PC-3 (cell line): ENCODE results near the gene MYMK.

Source experiments
- EZH2 ChIP-seq: fragments of 300-600 bp; sonication (generic); IDR thresholded peaks from one replicate; pipeline ENCODE4 v1.6.1; 2017; ENCODE audit warnings: antibody characterized with exemption, mild to moderate bottlenecking, low read length; ENCODE audit not compliant: unreplicated experiment
- EZH2phosphoT487 ChIP-seq: fragments of 300-600 bp; sonication (generic); IDR thresholded peaks from 2 replicates; pipeline ENCODE4 v1.6.1; 2018; ENCODE audit warnings: mild to moderate bottlenecking, antibody characterized with exemption, low read length, borderline replicate concordance
- TF ChIP-seq, protein P1 (sequence below): fragments of 300-600 bp; sonication (generic); conservative IDR thresholded peaks from 2 replicates; pipeline ENCODE4 v1.5.1; 2017; ENCODE audit warnings: antibody characterized with exemption, low read depth, mild to moderate bottlenecking, low read length

DNA sequence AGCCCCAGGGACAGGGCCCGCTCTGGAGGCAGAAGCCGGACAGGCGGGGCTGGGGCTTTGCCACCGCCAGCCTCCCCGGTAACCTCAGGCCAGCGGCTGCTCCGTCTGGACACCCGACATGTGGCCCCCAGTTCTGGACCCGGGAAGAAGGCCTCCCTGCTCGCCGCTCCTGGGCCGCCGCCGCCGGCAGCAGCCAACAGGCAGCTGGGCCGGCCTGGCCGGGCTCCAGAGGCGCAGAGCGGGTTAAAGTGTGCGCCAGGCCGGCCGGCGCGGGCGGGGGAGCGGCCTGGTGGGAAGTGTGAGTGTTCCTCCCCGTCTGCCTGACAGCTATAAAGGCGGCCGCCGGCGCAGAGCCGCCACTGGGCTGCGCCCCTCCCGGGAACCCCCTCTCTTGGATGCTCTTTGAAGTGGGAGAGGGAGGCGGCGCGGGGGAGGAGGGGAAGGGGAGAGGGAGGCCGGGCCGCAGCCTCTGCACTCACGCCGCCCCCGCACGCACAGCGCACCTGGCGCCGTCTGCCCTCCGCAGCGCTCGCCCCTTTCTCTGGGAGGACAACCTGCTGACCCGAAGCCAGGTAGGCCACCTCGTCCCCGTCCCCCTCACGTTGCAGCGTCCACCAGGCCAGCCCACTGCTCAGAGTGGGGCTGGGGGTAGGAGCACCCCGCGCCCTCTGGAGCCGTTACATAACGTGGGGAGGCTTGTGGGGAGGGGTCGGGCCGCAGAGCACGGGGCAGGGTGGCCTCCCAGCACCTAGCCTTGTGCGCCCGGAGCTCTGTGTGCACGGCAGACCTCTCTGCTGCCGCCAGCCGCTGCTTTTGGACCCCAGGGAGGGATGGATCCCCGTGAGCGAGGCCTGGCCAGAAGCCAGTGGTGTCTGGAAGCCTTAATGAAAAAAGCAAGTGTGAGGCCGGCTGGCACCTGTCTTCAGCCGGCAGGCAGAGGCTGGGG, 9.9 kb upstream of the MYMK start, which contains the start of gene ADAMTSL2:
- TF ChIP-seq, protein P1, sequence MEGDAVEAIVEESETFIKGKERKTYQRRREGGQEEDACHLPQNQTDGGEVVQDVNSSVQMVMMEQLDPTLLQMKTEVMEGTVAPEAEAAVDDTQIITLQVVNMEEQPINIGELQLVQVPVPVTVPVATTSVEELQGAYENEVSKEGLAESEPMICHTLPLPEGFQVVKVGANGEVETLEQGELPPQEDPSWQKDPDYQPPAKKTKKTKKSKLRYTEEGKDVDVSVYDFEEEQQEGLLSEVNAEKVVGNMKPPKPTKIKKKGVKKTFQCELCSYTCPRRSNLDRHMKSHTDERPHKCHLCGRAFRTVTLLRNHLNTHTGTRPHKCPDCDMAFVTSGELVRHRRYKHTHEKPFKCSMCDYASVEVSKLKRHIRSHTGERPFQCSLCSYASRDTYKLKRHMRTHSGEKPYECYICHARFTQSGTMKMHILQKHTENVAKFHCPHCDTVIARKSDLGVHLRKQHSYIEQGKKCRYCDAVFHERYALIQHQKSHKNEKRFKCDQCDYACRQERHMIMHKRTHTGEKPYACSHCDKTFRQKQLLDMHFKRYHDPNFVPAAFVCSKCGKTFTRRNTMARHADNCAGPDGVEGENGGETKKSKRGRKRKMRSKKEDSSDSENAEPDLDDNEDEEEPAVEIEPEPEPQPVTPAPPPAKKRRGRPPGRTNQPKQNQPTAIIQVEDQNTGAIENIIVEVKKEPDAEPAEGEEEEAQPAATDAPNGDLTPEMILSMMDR: no peak
- TF ChIP-seq EZH2phosphoT487: no peak
- no peak for TF ChIP-seq EZH2
